Measurements from ENCODE around the gene PHF10. TPM values are rescaled to one million over a fixed set of nuclear protein-coding genes. Genes with fewer than 3 reads are reported as not detected.
A peak's percentile ranks its signal among the peaks of the same experiment; 100 is the strongest.
"Not testable (repeated sequence)": the region's sequence is repeated elsewhere in the genome, so short reads cannot be mapped to it uniquely, and the experiment has no call there.

The PHF10 gene
- total and polyA plus RNA-seq, 8 donors, result 10.4 to 115 (median 38.2) TPM

- H3K4me1 ChIP-seq, result peaks cover 19 to 50% (median 44%) of the 10 kb centered on the region in 4 donors
- H3K36me3 ChIP-seq, result peaks cover 0 to 18% (median 6%) of the 10 kb centered on the region in 4 donors
- H3K9me3 ChIP-seq, result no peaks in the 10 kb centered on the region
- H3K4me3 ChIP-seq, result peak overlapping the region in 1 of 4 donors; percentile 97
- no peak for TF ChIP-seq CTCF (IDR thresholded peaks at IDR 0.05)
- no peak for TF ChIP-seq POLR2AphosphoS5 (IDR thresholded peaks at IDR 0.05)
- TF ChIP-seq POLR2A (IDR thresholded peaks at IDR 0.05), result no peak
- no peak for TF ChIP-seq EP300 (IDR thresholded peaks at IDR 0.05)
- intact Hi-C loops (cut with DNase I; ENCODE audit: low total_unique reads), result no loop called here
- no peak overlapping the region for H3K27ac ChIP-seq
- peak in 1 of 2 donors; percentile 24 for DNase-seq
- WGBS, 5 donors, result 57 to 69% (median 64%) methylated on average over 5 of the region's 5 CpGs
- H3K27me3 ChIP-seq, result no peaks in the 10 kb centered on the region
These were observed 24.0 kb downstream of the PHF10 start for GRCh38 chr6:169700296-169700695.

- H3K4me3 ChIP-seq; H3K27me3 ChIP-seq; H3K27ac ChIP-seq; DNase-seq; intact Hi-C loops (cut with DNase I; ENCODE audit: low total_unique reads); H3K36me3 ChIP-seq: not testable (repeated sequence)
- H3K4me1 ChIP-seq, result peaks cover 0 to 23% (median 17%) of the 10 kb centered on the region in 4 donors
- WGBS, 5 donors, result 87 to 93% (median 90%) methylated on average over 10 of the region's 10 CpGs
- H3K9me3 ChIP-seq, result peaks cover 0 to 12% (median 4%) of the 10 kb centered on the region in 4 donors
- TF ChIP-seq CTCF (IDR thresholded peaks at IDR 0.05), result peak in 2 of 7 experiments; percentile 12 to 26
These were observed 27.2 kb downstream of the PHF10 start for GRCh38 chr6:169697115-169697514.

- no peak for TF ChIP-seq POLR2A (IDR thresholded peaks at IDR 0.05)
- no peak for TF ChIP-seq EP300 (IDR thresholded peaks at IDR 0.05)
- TF ChIP-seq POLR2AphosphoS5 (IDR thresholded peaks at IDR 0.05), result no peak
- TF ChIP-seq CTCF (IDR thresholded peaks at IDR 0.05), result no peak
- H3K4me1 ChIP-seq, result peaks cover 0 to 10% (median 4%) of the 10 kb centered on the region in 4 donors
These were observed 29.2 kb downstream of the PHF10 start for GRCh38 chr6:169695131-169695530.

GRCh38 chr6:169692516-169692915, 31.8 kb downstream of the PHF10 start:
- Histone ChIP-seq H3K27me3 (no peaks in the 10 kb centered on the region), H3K9me3 (peaks cover 0 to 13% (median 4%) of the 10 kb centered on the region in 4 donors), H3K4me3 (no peak overlapping the region), H3K27ac (no peak overlapping the region), H3K4me1 (no peaks in the 10 kb centered on the region), H3K36me3 (peaks cover 0 to 39% (median 13%) of the 10 kb centered on the region in 4 donors)
- intact Hi-C loops (cut with DNase I; ENCODE audit: low total_unique reads), result no loop called here
- 88 to 100% (median 96%) methylated on average over 3 of the region's 3 CpGs for WGBS, 5 donors
- TF ChIP-seq POLR2AphosphoS5 (IDR thresholded peaks at IDR 0.05) (no peak), CTCF (IDR thresholded peaks at IDR 0.05) (no peak), EP300 (IDR thresholded peaks at IDR 0.05) (no peak), POLR2A (IDR thresholded peaks at IDR 0.05) (no peak)
- DNase-seq, result no peak

More at GRCh38 chr6:169695131-169695530, 29.2 kb downstream of the PHF10 start:
- peaks cover 0 to 13% (median 4%) of the 10 kb centered on the region in 4 donors for H3K9me3 ChIP-seq
- H3K4me3 ChIP-seq, result no peak overlapping the region
- no peak overlapping the region for H3K27ac ChIP-seq
- WGBS, 5 donors, result 78 to 87% (median 81%) methylated on average over 5 of the region's 5 CpGs
- intact Hi-C loops (cut with DNase I; ENCODE audit: low total_unique reads), result no loop called here
- DNase-seq, result no peak
- peaks cover 0 to 15% (median 2%) of the 10 kb centered on the region in 4 donors for H3K36me3 ChIP-seq
- no peaks in the 10 kb centered on the region for H3K27me3 ChIP-seq
